Thyroid gland (tissue), 4 donors: ENCODE data around the gene VSX1. TPM values are rescaled to one million over a fixed set of nuclear protein-coding genes. Genes with fewer than 3 reads are reported as not detected.
A peak's percentile ranks its signal among the peaks of the same experiment; 100 is the strongest.

Experiments
- DNase-seq, 2 donors: peaks; one replicate each; pipeline ENCODE4 v3.0.0-alpha.2; 2019
- H3K27ac ChIP-seq, 3 donors: fragments of 200-600 bp; sonication (generic); 1 replicate in 2 of 3; 2 replicates in 1 of 3; pipeline ENCODE4 v1.5.1; 2016 to 2019; ENCODE audit warnings: mild to moderate bottlenecking in 1 of 3, moderate library complexity in 1 of 3
- H3K27me3 ChIP-seq: fragments of 200-600 bp; sonication (generic); one replicate; pipeline ENCODE4 v1.5.1; 2019
- H3K36me3 ChIP-seq, 2 donors: fragments of 200-600 bp; sonication (generic); one replicate each; pipeline ENCODE4 v1.5.1; 2016 to 2019
- H3K4me1 ChIP-seq, 2 donors: fragments of 200-600 bp; sonication (generic); one replicate each; pipeline ENCODE4 v1.5.1; 2017 to 2019
- H3K4me3 ChIP-seq, 3 donors: fragments of 200-600 bp; sonication (generic); replicated peaks in 1 of 3; 1 replicate in 2 of 3; 2 replicates in 1 of 3; pipeline ENCODE4 v1.5.1; 2016; ENCODE audit warnings: mild to moderate bottlenecking in 1 of 3
- H3K9me3 ChIP-seq: fragments of 200-600 bp; sonication (generic); one replicate; pipeline ENCODE4 v1.5.1; 2017
- CTCF ChIP-seq, 6 experiments: fragments of 200-600 bp in 3 of 6; fragments of 450-650 bp in 3 of 6; sonication (generic) in 3 of 6; IDR thresholded peaks; one replicate each; pipeline ENCODE4 v1.5.1; 2016 to 2019; ENCODE audit warnings: antibody characterized with exemption in 6 of 6, mild to moderate bottlenecking in 2 of 6, inconsistent platforms in 1 of 6, moderate library complexity in 1 of 6
- POLR2A ChIP-seq, 2 donors: fragments of 450-650 bp; IDR thresholded peaks; one replicate each; pipeline ENCODE4 v1.6.1; 2017; ENCODE audit warnings: antibody characterized with exemption in 2 of 2, mild to moderate bottlenecking in 2 of 2, moderate library complexity in 1 of 2
- WGBS, 2 donors: methylation state at CpG; one replicate each; pipeline ENCODE4 v1.1.5; 2017; 5-methylcytosine and 5-hydroxymethylcytosine counted together
- intact Hi-C: fragments of 100-400 bp; cut with DNase I; formaldehyde crosslinking; loops from one replicate; pipeline ENCODE4 v1.15.1; 2023
- total RNA-seq, 4 donors: library from RNA; depleted of rRNA; stranded (reverse); fragments of >200 nt; gene quantifications; one replicate each; pipeline ENCODE4 v1.2.3, GENCODE V29; 2016

Gene VSX1
- total RNA-seq, 4 donors from 2014 or later, result not detected

GRCh38 chr20:25056690-25057233, 25.2 kb downstream of the VSX1 start:
- Histone ChIP-seq H3K4me1 (peaks cover 59 to 60% of the 10 kb centered on the region in 2 donors), H3K27ac (peak overlapping the region; percentile 94 to 96 (median 96)), H3K27me3 (no peaks in the 10 kb centered on the region), H3K9me3 (no peaks in the 10 kb centered on the region), H3K36me3 (no peaks in the 10 kb centered on the region), H3K4me3 (peak overlapping the region; percentile 64 to 84 (median 73))
- TF ChIP-seq POLR2A (IDR thresholded peaks at IDR 0.05) (no peak), CTCF (IDR thresholded peaks at IDR 0.05) (no peak)
- peak in 1 of 2 donors; percentile 17 for DNase-seq
- WGBS, 2 donors, result 25 to 46% methylated on average over 7 to 13 of the region's 24 CpGs
- intact Hi-C loops, result no loop called here

GRCh38 chr20:25055711-25056495, 26.0 kb downstream of the VSX1 start:
- intact Hi-C loops, result no loop called here
- no peak for TF ChIP-seq CTCF (IDR thresholded peaks at IDR 0.05)
- TF ChIP-seq POLR2A (IDR thresholded peaks at IDR 0.05), result no peak
- H3K4me1 ChIP-seq, result peaks cover 61 to 66% of the 10 kb centered on the region in 2 donors
- WGBS, 2 donors, result 76 to 77% methylated on average over 8 of the region's 8 CpGs
- no peak overlapping the region for H3K4me3 ChIP-seq
- no peaks in the 10 kb centered on the region for H3K36me3 ChIP-seq
- peak overlapping the region; percentile 94 to 96 (median 96) for H3K27ac ChIP-seq
- H3K27me3 ChIP-seq, result no peaks in the 10 kb centered on the region
- peak; percentile 48 to 51 for DNase-seq
- H3K9me3 ChIP-seq, result no peaks in the 10 kb centered on the region

- DNase-seq, result peak in 1 of 2 donors; percentile 2
- Histone ChIP-seq H3K9me3 (no peaks in the 10 kb centered on the region), H3K27me3 (no peaks in the 10 kb centered on the region), H3K27ac (peak overlapping the region; percentile 10 to 96 (median 96)), H3K36me3 (no peaks in the 10 kb centered on the region), H3K4me1 (peaks cover 65 to 74% of the 10 kb centered on the region in 2 donors), H3K4me3 (no peak overlapping the region)
- no peak for TF ChIP-seq POLR2A (IDR thresholded peaks at IDR 0.05)
- no peak for TF ChIP-seq CTCF (IDR thresholded peaks at IDR 0.05)
- 86 to 92% methylated on average over 10 of the region's 10 CpGs for WGBS, 2 donors
- intact Hi-C loops, result no loop called here
Observed at GRCh38 chr20:25054995-25055629, 26.8 kb downstream of the VSX1 start.

GRCh38 chr20:25054096-25054820, 27.7 kb downstream of the VSX1 start:
- WGBS, 2 donors, result 79 to 93% methylated on average over 2 to 3 of the region's 3 CpGs
- peak overlapping the region; percentile 10 to 96 (median 96) for H3K27ac ChIP-seq
- no peaks in the 10 kb centered on the region for H3K27me3 ChIP-seq
- intact Hi-C loops, result no loop called here
- H3K4me1 ChIP-seq, result peaks cover 67 to 82% of the 10 kb centered on the region in 2 donors
- DNase-seq, result no peak
- TF ChIP-seq POLR2A (IDR thresholded peaks at IDR 0.05), result no peak
- TF ChIP-seq CTCF (IDR thresholded peaks at IDR 0.05), result no peak
- no peaks in the 10 kb centered on the region for H3K36me3 ChIP-seq
- no peak overlapping the region for H3K4me3 ChIP-seq
- no peaks in the 10 kb centered on the region for H3K9me3 ChIP-seq
